ENCODE measurements around the gene TGFBR3L. TPM values are rescaled to one million over a fixed set of nuclear protein-coding genes. Genes with fewer than 3 reads are reported as not detected.

Gene TGFBR3L
- total RNA-seq, 6 experiments from 2014 or later = 4.5 to 12.0 (median 7.7) TPM

GRCh38 chr19:7874897-7875273 lies 39.7 kb upstream of the TGFBR3L start:
- H3K4me1 Mint-ChIP-seq (ENCODE audit: low read depth) = peaks cover 18% of the 10 kb centered on the region
- no peaks in the 10 kb centered on the region for H3K36me3 Mint-ChIP-seq (ENCODE audit: low read depth)
- H3K9me3 Mint-ChIP-seq = no peaks in the 10 kb centered on the region
- no peak for TF ChIP-seq CTCF (IDR thresholded peaks at IDR 0.05)
- H3K27me3 Mint-ChIP-seq (ENCODE audit: insufficient read depth) = peaks cover 22% of the 10 kb centered on the region
- H3K4me3 Mint-ChIP-seq = no peak overlapping the region
- H3K27ac Mint-ChIP-seq = no peak overlapping the region
- no peak for DNase-seq

- Mint-ChIP-seq H3K27ac (no peak overlapping the region), H3K4me3 (no peak overlapping the region), H3K9me3 (no peaks in the 10 kb centered on the region), H3K36me3 (ENCODE audit: low read depth) (no peaks in the 10 kb centered on the region), H3K4me1 (ENCODE audit: low read depth) (peaks cover 7% of the 10 kb centered on the region), H3K27me3 (ENCODE audit: insufficient read depth) (peaks cover 19% of the 10 kb centered on the region)
- DNase-seq = peak; percentile 17
- no peak for TF ChIP-seq CTCF (IDR thresholded peaks at IDR 0.05)
These were observed 37.3 kb upstream of the TGFBR3L start for GRCh38 chr19:7877249-7877836.

GRCh38 chr19:7879111-7879807 lies 35.4 kb upstream of the TGFBR3L start:
- no peak for TF ChIP-seq CTCF (IDR thresholded peaks at IDR 0.05)
- H3K4me1 Mint-ChIP-seq (ENCODE audit: low read depth) = peaks cover 13% of the 10 kb centered on the region

GRCh38 chr19:7879836-7880235 lies 34.8 kb upstream of the TGFBR3L start:
- TF ChIP-seq CTCF (IDR thresholded peaks at IDR 0.05) = no peak
- H3K9me3 Mint-ChIP-seq = no peaks in the 10 kb centered on the region
- no peak overlapping the region for H3K4me3 Mint-ChIP-seq
- no peaks in the 10 kb centered on the region for H3K36me3 Mint-ChIP-seq (ENCODE audit: low read depth)
- DNase-seq = no peak
- H3K27ac Mint-ChIP-seq = no peak overlapping the region
- peaks cover 11% of the 10 kb centered on the region for H3K27me3 Mint-ChIP-seq (ENCODE audit: insufficient read depth)
- H3K4me1 Mint-ChIP-seq (ENCODE audit: low read depth) = peaks cover 14% of the 10 kb centered on the region

More at GRCh38 chr19:7879111-7879807, 35.4 kb upstream of the TGFBR3L start:
- Mint-ChIP-seq H3K27me3 (ENCODE audit: insufficient read depth) (peaks cover 13% of the 10 kb centered on the region), H3K27ac (no peak overlapping the region), H3K9me3 (no peaks in the 10 kb centered on the region), H3K4me3 (no peak overlapping the region), H3K36me3 (ENCODE audit: low read depth) (no peaks in the 10 kb centered on the region)
- no peak for DNase-seq

GRCh38 chr19:7881910-7882309 lies 32.7 kb upstream of the TGFBR3L start:
- no peaks in the 10 kb centered on the region for H3K9me3 Mint-ChIP-seq
- no peak for TF ChIP-seq CTCF (IDR thresholded peaks at IDR 0.05)

More at GRCh38 chr19:7881910-7882309, 32.7 kb upstream of the TGFBR3L start:
- peaks cover 14% of the 10 kb centered on the region for H3K4me1 Mint-ChIP-seq (ENCODE audit: low read depth)
- H3K4me3 Mint-ChIP-seq = no peak overlapping the region
- H3K36me3 Mint-ChIP-seq (ENCODE audit: low read depth) = no peaks in the 10 kb centered on the region
- peaks cover 4% of the 10 kb centered on the region for H3K27me3 Mint-ChIP-seq (ENCODE audit: insufficient read depth)
- H3K27ac Mint-ChIP-seq = no peak overlapping the region
- DNase-seq = no peak

Measured in HFFc6 (cell line).